Measurements from ENCODE around the gene CACNA1S.

The CACNA1S gene

DNA sequence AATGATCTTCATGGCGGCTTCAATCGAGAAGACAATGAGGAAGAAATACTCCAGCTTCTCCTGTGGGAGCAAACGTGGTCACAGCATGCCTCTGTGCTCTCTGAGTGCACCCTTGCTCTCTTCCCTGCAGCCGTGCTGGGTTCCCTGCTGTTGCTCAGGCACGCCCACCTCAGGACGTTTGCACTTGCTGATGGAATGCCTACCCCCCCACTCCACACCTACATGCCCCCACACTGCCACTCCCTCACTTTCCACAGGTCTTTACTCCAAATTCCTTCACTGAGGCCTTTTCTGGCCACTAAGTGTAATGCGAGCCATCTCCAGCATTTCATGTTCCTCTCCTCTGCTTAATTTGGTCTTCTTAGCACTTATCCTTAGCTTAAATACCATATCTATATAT is 18.3 kb downstream of the CACNA1S start:
- no peak for DNase-seq (ENCODE audit: low read depth in 2 of 3, low spot score in 2 of 3)

- DNase-seq (ENCODE audit: low read depth in 2 of 3, low spot score in 2 of 3): no peak
Measured at GRCh38 chr1:201093561-201093960, 18.7 kb downstream of the CACNA1S start.

GRCh38 chr1:201092738-201093137 is 19.5 kb downstream of the CACNA1S start:
- no peak for DNase-seq (ENCODE audit: low read depth in 2 of 3, low spot score in 2 of 3)

DNA sequence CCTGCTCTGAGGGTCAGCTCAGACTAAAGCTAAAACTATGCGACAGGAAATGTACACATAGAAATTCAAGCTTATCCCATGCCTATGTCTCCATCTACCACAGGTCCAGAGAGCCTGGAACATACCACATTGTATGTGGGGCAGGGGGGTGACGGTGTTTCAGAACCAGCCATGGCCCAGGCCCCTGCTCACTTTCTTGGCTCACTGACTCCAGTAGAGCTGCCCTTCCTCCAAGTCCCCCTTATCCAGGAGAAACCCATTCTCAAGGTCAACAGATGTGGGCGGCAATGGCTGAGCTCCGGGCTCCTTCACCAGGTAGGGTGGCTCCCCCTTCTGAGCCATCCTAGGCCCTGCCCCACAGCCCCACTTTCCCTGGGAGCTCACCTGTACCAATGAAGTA is 21.0 kb downstream of the CACNA1S start:
- DNase-seq (ENCODE audit: low read depth in 2 of 3, low spot score in 2 of 3): no peak

GRCh38 chr1:201090541-201090940 is 21.7 kb downstream of the CACNA1S start:
- no peak for DNase-seq (ENCODE audit: low read depth in 2 of 3, low spot score in 2 of 3)

DNA sequence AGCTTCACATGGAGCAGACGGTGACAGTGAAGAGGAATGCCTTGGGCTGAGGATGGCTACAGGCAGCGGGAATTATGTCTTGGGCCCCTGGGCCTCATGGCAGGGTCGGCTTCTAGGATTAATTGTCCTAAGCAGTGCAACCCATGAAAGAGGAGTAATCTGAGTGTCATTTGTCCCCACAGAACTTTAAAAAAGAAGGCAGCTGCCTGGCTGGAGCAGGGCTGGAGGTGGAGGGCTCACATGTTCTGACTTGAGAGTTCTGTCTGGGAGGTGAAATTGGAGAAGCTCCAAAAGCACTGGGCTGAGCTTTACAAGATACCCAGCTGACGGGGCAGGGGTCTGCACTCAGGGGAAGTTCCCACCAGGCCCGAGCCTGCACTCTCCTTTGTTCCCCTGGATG is 22.6 kb downstream of the CACNA1S start:
- no peak for DNase-seq (ENCODE audit: low read depth in 2 of 3, low spot score in 2 of 3)

GRCh38 chr1:201088901-201089525 is 23.2 kb downstream of the CACNA1S start:
- DNase-seq (ENCODE audit: low read depth in 2 of 3, low spot score in 2 of 3): no peak

- no peak for DNase-seq (ENCODE audit: low read depth in 2 of 3, low spot score in 2 of 3)
Measured at GRCh38 chr1:201088395-201088794, 23.8 kb downstream of the CACNA1S start.

DNA sequence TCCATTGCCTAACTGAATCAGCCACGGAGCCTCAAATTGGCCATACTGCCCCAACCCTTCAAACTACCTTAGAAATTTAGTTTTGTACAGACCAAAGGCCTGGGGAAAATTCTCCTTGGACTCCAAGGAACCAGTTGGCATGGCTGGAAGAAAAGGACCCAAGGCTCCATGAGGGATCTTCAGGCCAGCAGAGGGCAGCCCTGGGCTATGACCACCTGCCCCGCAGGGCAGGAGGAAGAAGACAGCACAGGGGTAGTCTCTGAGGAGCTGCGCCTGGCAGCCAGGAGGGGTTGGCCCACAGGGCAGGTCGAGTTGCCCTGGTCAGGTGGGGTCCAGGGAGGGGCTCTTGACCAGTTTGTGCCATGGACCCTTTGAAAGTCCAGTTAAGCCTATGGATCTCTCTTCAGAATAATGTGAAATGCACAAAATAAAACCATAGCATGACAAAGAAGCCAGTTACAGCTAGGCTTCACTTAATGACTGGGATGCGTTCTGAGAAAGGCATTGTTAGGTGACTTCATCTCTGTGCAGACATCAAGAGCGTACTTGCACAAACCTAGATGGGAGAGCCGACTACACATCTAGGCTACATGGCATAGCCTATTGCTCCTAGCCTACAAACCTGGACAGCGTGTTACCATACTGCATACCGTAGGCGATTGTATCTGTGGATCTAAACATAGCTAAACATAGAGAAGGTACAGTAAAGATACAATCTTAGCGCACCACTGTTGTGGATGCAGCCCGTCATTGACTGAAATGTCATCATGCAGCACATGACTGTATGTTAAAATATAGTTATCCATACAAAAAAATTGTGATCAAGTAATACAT is 26.1 kb downstream of the CACNA1S start:
- peak in 1 of 3 experiments; percentile 6 for DNase-seq (ENCODE audit: low read depth in 2 of 3, low spot score in 2 of 3)

DNA sequence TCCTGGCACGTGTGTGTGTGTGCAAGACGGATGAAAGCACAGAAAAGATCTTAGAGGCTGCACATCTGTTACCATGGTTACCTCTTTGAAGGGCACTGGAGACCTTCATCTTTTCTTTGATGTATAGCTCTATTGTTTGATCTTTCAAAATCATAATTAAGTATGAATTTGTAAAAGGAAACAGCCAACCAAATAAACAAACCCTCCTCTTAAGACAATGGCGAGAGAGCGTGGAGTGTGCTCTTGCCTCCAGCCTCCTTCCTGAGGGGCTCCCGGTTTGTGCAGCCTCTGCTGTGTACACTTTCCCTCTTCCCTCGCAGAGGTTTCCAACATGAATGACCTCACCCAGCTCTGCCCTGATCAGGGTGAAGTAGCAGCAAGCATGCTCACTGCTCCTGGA is 27.9 kb downstream of the CACNA1S start:
- no peak for DNase-seq (ENCODE audit: low read depth in 2 of 3, low spot score in 2 of 3)

DNA sequence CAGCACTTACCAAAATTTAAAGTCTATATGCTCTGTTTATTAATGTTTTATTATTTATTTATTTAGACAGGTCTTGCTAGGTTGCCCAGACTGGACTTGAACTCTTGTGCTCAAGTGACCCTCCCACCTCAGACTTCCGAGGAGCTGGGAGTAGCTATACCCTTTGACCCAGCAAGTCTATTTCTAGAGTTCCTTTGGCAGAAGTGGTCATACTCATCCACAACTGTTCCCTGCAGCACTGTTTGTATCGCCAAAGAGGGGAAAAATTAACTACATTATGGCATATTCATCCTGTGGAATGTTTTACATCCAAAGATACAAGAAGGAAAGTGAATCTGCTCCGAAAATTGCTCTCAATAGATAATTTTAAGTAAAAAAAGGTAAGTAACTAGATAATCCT is 28.5 kb downstream of the CACNA1S start:
- no peak for DNase-seq (ENCODE audit: low read depth in 2 of 3, low spot score in 2 of 3)

- DNase-seq (ENCODE audit: low read depth in 2 of 3, low spot score in 2 of 3): no peak
Measured at GRCh38 chr1:201080135-201080534, 32.1 kb downstream of the CACNA1S start.

GRCh38 chr1:201077736-201078135 is 34.5 kb downstream of the CACNA1S start:
- DNase-seq (ENCODE audit: low read depth in 2 of 3, low spot score in 2 of 3): no peak

DNA sequence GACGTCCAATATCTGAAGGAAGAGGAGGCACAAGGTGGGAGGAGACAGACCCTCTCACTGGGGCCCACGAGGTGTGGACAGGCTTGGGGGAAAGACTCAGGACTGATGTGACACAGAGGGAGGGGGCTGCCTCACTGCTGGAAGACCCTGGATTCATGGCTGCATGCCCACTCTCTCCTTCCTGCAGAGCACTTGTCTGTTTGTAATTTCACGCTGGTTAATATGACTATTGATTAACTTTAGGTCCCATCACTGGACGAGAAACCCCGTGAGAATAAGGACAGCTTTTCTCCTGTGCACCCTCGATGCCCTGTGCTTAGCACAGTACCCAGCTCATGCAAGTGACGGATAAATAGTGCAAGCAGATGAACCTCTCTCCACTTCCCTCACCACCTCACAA is 35.1 kb downstream of the CACNA1S start:
- no peak for DNase-seq (ENCODE audit: low read depth in 2 of 3, low spot score in 2 of 3)

DNA sequence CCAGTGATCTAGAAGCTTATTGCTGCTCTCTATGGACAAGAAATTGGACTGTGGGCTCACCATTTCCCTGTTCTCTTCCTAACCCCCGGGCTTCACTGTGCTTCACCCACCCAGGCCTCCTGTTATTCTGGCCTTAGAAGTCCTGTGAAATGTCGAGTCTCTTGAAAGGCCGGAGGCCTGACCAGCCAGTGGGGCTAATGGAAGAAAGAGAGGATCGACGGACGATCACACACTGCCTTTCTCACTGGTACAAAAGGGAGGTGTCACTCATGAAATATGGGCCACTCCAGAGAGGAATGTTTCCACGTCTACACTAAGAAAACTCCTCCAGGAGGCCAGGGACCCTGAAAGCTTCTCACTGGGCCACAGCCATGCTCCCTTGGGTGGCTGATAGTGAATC is 36.1 kb downstream of the CACNA1S start:
- no peak for DNase-seq (ENCODE audit: low read depth in 2 of 3, low spot score in 2 of 3)

GRCh38 chr1:201074018-201074417 is 38.2 kb downstream of the CACNA1S start:
- no peak for DNase-seq (ENCODE audit: low read depth in 2 of 3, low spot score in 2 of 3)

DNA sequence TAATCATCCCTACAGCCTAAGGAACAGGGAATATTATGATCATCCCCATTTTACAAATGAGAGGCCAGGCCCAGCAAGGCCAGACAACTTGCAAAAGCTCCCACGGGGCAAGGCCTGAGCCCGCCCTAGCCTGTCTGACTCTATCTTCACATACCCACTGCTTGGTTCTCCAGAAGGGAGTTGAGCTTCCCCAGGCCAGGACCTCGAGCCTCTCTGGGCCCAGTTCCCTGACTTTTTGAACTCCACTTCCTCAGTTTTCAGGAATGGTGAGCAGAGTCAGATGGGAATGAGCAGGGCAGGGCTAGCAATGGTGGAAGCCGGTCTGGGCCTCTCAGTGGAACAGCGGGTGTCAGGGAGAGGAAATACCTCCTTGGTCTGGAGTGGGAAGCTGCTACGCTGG is 39.3 kb downstream of the CACNA1S start:
- no peak for DNase-seq (ENCODE audit: low read depth in 2 of 3, low spot score in 2 of 3)

GRCh38 chr1:201072149-201072548 is 40.1 kb downstream of the CACNA1S start:
- DNase-seq (ENCODE audit: low read depth in 2 of 3, low spot score in 2 of 3): no peak

DNA sequence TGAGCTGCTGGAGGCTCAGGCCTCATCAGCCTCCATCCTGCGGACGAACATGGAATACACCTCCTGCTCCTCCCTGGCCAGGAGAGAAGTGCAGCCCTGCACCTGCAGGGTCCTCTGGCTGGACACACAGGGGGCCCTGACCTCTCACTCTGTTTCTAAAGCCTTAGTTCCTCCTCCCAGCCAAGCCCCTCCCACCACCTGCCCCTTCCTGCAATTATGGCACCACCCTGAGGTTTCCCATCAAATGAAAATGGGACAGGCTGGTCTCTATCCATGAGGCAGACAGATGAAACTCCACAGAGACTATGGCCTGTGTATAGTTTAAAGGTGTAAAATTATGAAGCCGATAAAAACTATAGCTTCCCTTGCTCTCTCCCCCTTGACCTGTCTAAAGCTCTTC is 42.6 kb downstream of the CACNA1S start:
- DNase-seq (ENCODE audit: low read depth in 2 of 3, low spot score in 2 of 3): no peak

- no peak for DNase-seq (ENCODE audit: low read depth in 2 of 3, low spot score in 2 of 3)
Measured at GRCh38 chr1:201068976-201069375, 43.2 kb downstream of the CACNA1S start.

- DNase-seq (ENCODE audit: low read depth in 2 of 3, low spot score in 2 of 3): no peak
Measured at GRCh38 chr1:201066986-201067385, 45.2 kb downstream of the CACNA1S start.

DNA sequence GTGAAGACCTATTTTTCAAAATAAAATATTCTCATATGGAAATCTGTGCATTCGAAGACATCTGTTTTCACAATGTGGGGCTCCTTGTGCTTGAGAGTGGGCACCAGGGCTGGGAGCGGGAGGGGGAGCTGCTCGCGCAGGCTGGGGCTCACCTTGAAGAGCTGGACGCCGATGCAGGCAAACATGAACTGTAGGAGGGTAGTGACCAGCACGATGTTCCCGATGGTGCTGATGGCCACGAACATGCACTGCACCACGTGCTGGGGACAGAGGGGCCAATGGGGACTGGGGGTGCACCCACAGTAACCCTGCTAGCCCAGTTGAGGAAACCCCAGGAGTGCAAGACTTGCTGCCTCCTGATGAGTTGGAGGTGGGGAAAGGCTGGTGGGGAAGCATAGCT is 46.5 kb downstream of the CACNA1S start:
- no peak for DNase-seq (ENCODE audit: low read depth in 2 of 3, low spot score in 2 of 3)

GRCh38 chr1:201064806-201065205 is 47.4 kb downstream of the CACNA1S start:
- DNase-seq (ENCODE audit: low read depth in 2 of 3, low spot score in 2 of 3): no peak
